Right lobe of liver (tissue), 6 donors: Measurements from ENCODE around the gene RGS12. TPM values are rescaled to one million over a fixed set of nuclear protein-coding genes. Genes with fewer than 3 reads are reported as not detected.

Experiments
- ATAC-seq, 4 donors: fragments of 200-7000 bp; cut with Tn5 transposase; one replicate each; pipeline ENCODE4 v1.9.1; 2020; ENCODE audit warnings: mild to moderate bottlenecking in 4 of 4, moderate library complexity in 4 of 4
- DNase-seq, 3 donors: peaks; one replicate each; pipeline ENCODE4 v3.0.0-alpha.2; 2020
- H3K27ac ChIP-seq, 3 donors: fragments of 200-600 bp; one replicate each; pipeline ENCODE4 v1.8.0; 2022
- H3K27me3 ChIP-seq, 2 donors: fragments of 200-600 bp; one replicate each; pipeline ENCODE4 v1.8.0; 2022
- H3K36me3 ChIP-seq, 4 donors: fragments of 200-600 bp; sonication (generic) in 1 of 4; one replicate each; pipeline versions ENCODE4 v1.5.1 to v1.8.0; 2017 to 2022; ENCODE audit warnings: control low read depth in 1 of 4
- H3K4me1 ChIP-seq, 4 donors: fragments of 200-600 bp; sonication (generic) in 1 of 4; one replicate each; pipeline versions ENCODE4 v1.5.1 to v1.8.0; 2017 to 2022; ENCODE audit warnings: control low read depth in 1 of 4
- H3K4me3 ChIP-seq, 3 donors: fragments of 200-600 bp; one replicate each; pipeline ENCODE4 v1.8.0; 2022
- H3K9me3 ChIP-seq, 4 donors: fragments of 200-600 bp; sonication (generic) in 1 of 4; one replicate each; pipeline versions ENCODE4 v1.5.1 to v1.8.0; 2017 to 2022; ENCODE audit warnings: control low read depth in 1 of 4
- CTCF ChIP-seq, 4 donors: fragments of 200-600 bp in 3 of 4; fragments of 450-650 bp in 1 of 4; IDR thresholded peaks; one replicate each; pipeline versions ENCODE4 v1.5.1 to v1.8.0; 2016 to 2022; ENCODE audit warnings: antibody characterized with exemption in 4 of 4, mild to moderate bottlenecking in 2 of 4
- POLR2A ChIP-seq: fragments of 450-650 bp; IDR thresholded peaks from one replicate; pipeline ENCODE4 v1.6.1; 2017; ENCODE audit warnings: antibody characterized with exemption, mild to moderate bottlenecking
- WGBS: methylation state at CpG from one replicate; pipeline ENCODE4 v1.1.6; 2018; ENCODE audit warnings: low coverage, low lambda C conversion rate; ENCODE audit not compliant: insufficient coverage; ENCODE audit errors: missing lambda C conversion rate; 5-methylcytosine and 5-hydroxymethylcytosine counted together
- intact Hi-C, 2 donors: fragments of 100-400 bp; cut with DNase I; formaldehyde crosslinking; loops; one replicate each; pipeline versions ENCODE4 v1.11.2 to v1.14.1; 2022
- total RNA-seq, 6 experiments: library from RNA; depleted of rRNA in 2 of 6; stranded (reverse); fragments of >200 nt in 2 of 6; fragmentation: NEBNext Ultra II Directional in 3 of 6; extraction: Animal tissue kit (Norgen Biotek cat#: 25700) in 3 of 6; gene quantifications; one replicate each; pipeline versions ENCODE4 v1.1.0 to v1.2.4, GENCODE V29; 2016 to 2023
- donor health status: DM: no; HTN: yes; CAD: no.
- donor health status: DM: no; HTN: no; CAD: no.
- donor health status: DM: no; HTN: no; CAD: no.
- donor health status: DM: no; HTN: yes; CAD: no.
- donor health status: DM: no; HTN: yes; CAD: no.

The RGS12 gene
- total RNA-seq, 6 experiments from 2014 or later = 15.0 to 29.6 (median 22.1) TPM

GRCh38 chr4:3244747-3245146, 48.1 kb upstream of the RGS12 start:
- Histone ChIP-seq H3K4me1 (no peaks in the 10 kb centered on the region), H3K9me3 (no peaks in the 10 kb centered on the region), H3K27me3 (no peaks in the 10 kb centered on the region), H3K27ac (no peak overlapping the region), H3K36me3 (peaks cover 0 to 18% (median 0%) of the 10 kb centered on the region in 4 donors), H3K4me3 (no peak overlapping the region)
- TF ChIP-seq POLR2A (no peak), CTCF (IDR thresholded peaks at IDR 0.05) (no peak)
- ATAC-seq (no peak), DNase-seq (no peak)
- intact Hi-C loops = no loop called here
- 33% methylated on average over 1 of the region's 9 CpGs for WGBS

GRCh38 chr4:3245676-3246075, 47.1 kb upstream of the RGS12 start:
- no peak for ATAC-seq
- H3K36me3 ChIP-seq = peaks cover 0 to 8% (median 0%) of the 10 kb centered on the region in 4 donors
- no peaks in the 10 kb centered on the region for H3K4me1 ChIP-seq
- H3K27ac ChIP-seq = no peak overlapping the region
- H3K9me3 ChIP-seq = no peaks in the 10 kb centered on the region
- intact Hi-C loops = no loop called here
- no peak for DNase-seq
- TF ChIP-seq POLR2A (no peak), CTCF (IDR thresholded peaks at IDR 0.05) (no peak)
- H3K27me3 ChIP-seq = no peaks in the 10 kb centered on the region
- no CpG with 5 or more reads among the region's 6 CpGs for WGBS
- no peak overlapping the region for H3K4me3 ChIP-seq

- H3K36me3 ChIP-seq = no peaks in the 10 kb centered on the region
- TF ChIP-seq CTCF (IDR thresholded peaks at IDR 0.05) (peak in 3 of 4 donors; percentile 15 to 31 (median 26)), POLR2A (no peak)
- no peaks in the 10 kb centered on the region for H3K9me3 ChIP-seq
- intact Hi-C loops = no loop called here
- no peaks in the 10 kb centered on the region for H3K27me3 ChIP-seq
- WGBS = no CpG with 5 or more reads among the region's 16 CpGs
- ATAC-seq = peak; percentile 11 to 54 (median 40)
- H3K4me3 ChIP-seq = no peak overlapping the region
- H3K27ac ChIP-seq = no peak overlapping the region
- no peak for DNase-seq
- no peaks in the 10 kb centered on the region for H3K4me1 ChIP-seq
Measured at GRCh38 chr4:3246458-3247398, 46.1 kb upstream of the RGS12 start.

GRCh38 chr4:3247399-3248177, 45.2 kb upstream of the RGS12 start:
- Histone ChIP-seq H3K27me3 (no peaks in the 10 kb centered on the region), H3K4me1 (no peaks in the 10 kb centered on the region), H3K9me3 (no peaks in the 10 kb centered on the region), H3K4me3 (no peak overlapping the region), H3K27ac (no peak overlapping the region), H3K36me3 (no peaks in the 10 kb centered on the region)
- DNase-seq (no peak), ATAC-seq (no peak)
- 60% methylated on average over 1 of the region's 21 CpGs for WGBS
- no peak for TF ChIP-seq POLR2A
- no peak for TF ChIP-seq CTCF (IDR thresholded peaks at IDR 0.05)
- intact Hi-C loops = no loop called here
